HepG2 (cell line): ENCODE results near the gene LRP10. TPM values are rescaled to one million over a fixed set of nuclear protein-coding genes. Genes with fewer than 3 reads are reported as not detected.

Experiments used
- ATF7 ChIP-seq, 2 experiments: fragments of 450-650 bp in 1 of 2; sonication (generic) in 1 of 2; formaldehyde crosslinking in 1 of 2; IDR thresholded peaks; 2 replicates each; pipeline versions ENCODE4 v1.4.0 to v1.6.1; 2016 to 2020; ENCODE audit warnings: antibody characterized with exemption in 1 of 2, mild to moderate bottlenecking in 1 of 2, missing genetic modification reagents in 1 of 2
- BORCS8-MEF2B ChIP-seq: sonication (generic); formaldehyde crosslinking; IDR thresholded peaks from 2 replicates; pipeline ENCODE4 v1.8.0; 2022; ENCODE audit warnings: mild to moderate bottlenecking, missing genetic modification reagents
- DMAP1 ChIP-seq: IDR thresholded peaks from 2 replicates; pipeline ENCODE4 v1.6.1; 2016
- GATA4 ChIP-seq: sonication (generic); IDR thresholded peaks from 2 replicates; pipeline ENCODE4 v1.6.1; 2016; ENCODE audit warnings: antibody characterized with exemption, low read depth, borderline replicate concordance
- GZF1 ChIP-seq: sonication (generic); formaldehyde crosslinking; IDR thresholded peaks from 2 replicates; pipeline ENCODE4 v1.5.1; 2020; ENCODE audit warnings: mild to moderate bottlenecking, missing genetic modification reagents
- HES4 ChIP-seq: sonication (generic); formaldehyde crosslinking; IDR thresholded peaks from 2 replicates; pipeline ENCODE4 v1.9.0; 2021; ENCODE audit warnings: mild to moderate bottlenecking, missing genetic modification reagents, borderline replicate concordance
- HOXD1 ChIP-seq: sonication (generic); formaldehyde crosslinking; IDR thresholded peaks from 2 replicates; pipeline ENCODE4 v1.5.0; 2020; ENCODE audit warnings: missing genetic modification reagents
- KLF13 ChIP-seq: sonication (generic); formaldehyde crosslinking; IDR thresholded peaks from 2 replicates; pipeline ENCODE4 v1.4.0; 2020; ENCODE audit warnings: mild to moderate bottlenecking, missing genetic modification reagents
- MYNN ChIP-seq: sonication (generic); formaldehyde crosslinking; IDR thresholded peaks from 2 replicates; pipeline ENCODE4 v1.4.0; 2020; ENCODE audit warnings: mild to moderate bottlenecking, low read depth, missing genetic modification reagents
- PTBP1 ChIP-seq: fragments of 200-400 bp; formaldehyde crosslinking; IDR thresholded peaks from 2 replicates; pipeline ENCODE4 v1.6.1; 2018; ENCODE audit warnings: low read length, low read depth; ENCODE audit not compliant: poor library complexity, severe bottlenecking
- RFX5 ChIP-seq: IDR thresholded peaks from 2 replicates; pipeline ENCODE4 v1.6.1; 2011; ENCODE audit warnings: low read depth, low read length, improper control_type of control experiment
- TRIM24 ChIP-seq: sonication (generic); formaldehyde crosslinking; IDR thresholded peaks from 2 replicates; pipeline ENCODE4 v1.8.0; 2022; ENCODE audit warnings: mild to moderate bottlenecking, missing genetic modification reagents
- U2AF2 ChIP-seq: fragments of 200-400 bp; formaldehyde crosslinking; IDR thresholded peaks from 2 replicates; pipeline ENCODE4 v1.6.1; 2017; ENCODE audit warnings: low read depth, mild to moderate bottlenecking, low read length
- ZBTB7A ChIP-seq: sonication (generic); formaldehyde crosslinking; IDR thresholded peaks from 2 replicates; pipeline ENCODE4 v1.8.0; 2022; ENCODE audit warnings: mild to moderate bottlenecking, missing genetic modification reagents
- ZNF251 ChIP-seq: sonication (generic); formaldehyde crosslinking; IDR thresholded peaks from 2 replicates; pipeline ENCODE4 v1.9.0; 2021; ENCODE audit warnings: mild to moderate bottlenecking, missing genetic modification reagents
- ZNF317 ChIP-seq: sonication (generic); formaldehyde crosslinking; IDR thresholded peaks from 2 replicates; pipeline ENCODE4 v1.5.0; 2020; ENCODE audit warnings: mild to moderate bottlenecking, missing genetic modification reagents
- ZNF605 ChIP-seq: sonication (generic); formaldehyde crosslinking; IDR thresholded peaks from 2 replicates; pipeline ENCODE4 v1.8.0; 2022; ENCODE audit warnings: mild to moderate bottlenecking, missing genetic modification reagents
- ZNF737 ChIP-seq: sonication (generic); formaldehyde crosslinking; IDR thresholded peaks from 2 replicates; pipeline ENCODE4 v1.5.0; 2020; ENCODE audit warnings: missing genetic modification reagents, mild to moderate bottlenecking, borderline replicate concordance
- ZNF777 ChIP-seq: sonication (generic); formaldehyde crosslinking; IDR thresholded peaks from 2 replicates; pipeline ENCODE4 v1.4.0; 2020; ENCODE audit warnings: missing genetic modification reagents
- ZNF839 ChIP-seq: sonication (generic); formaldehyde crosslinking; IDR thresholded peaks from 2 replicates; pipeline ENCODE4 v1.4.0; 2020; ENCODE audit warnings: missing genetic modification reagents, mild to moderate bottlenecking, borderline replicate concordance
- ZNF878 ChIP-seq: sonication (generic); formaldehyde crosslinking; IDR thresholded peaks from 2 replicates; pipeline ENCODE4 v1.8.1; 2023; ENCODE audit warnings: mild to moderate bottlenecking, missing genetic modification reagents, moderate library complexity
- polyA plus RNA-seq, 8 experiments: library from polyadenylated mRNA; depleted of rRNA in 3 of 8; stranded (reverse) in 7 of 8; unstranded in 1 of 8; fragments of >200 nt; fragmentation: Illumina TruSeq in 4 of 8; extraction: Trizol in 4 of 8; gene quantifications; 2 replicates each; pipeline versions ENCODE4 v1.2.1 to v1.2.3, GENCODE V29; 2011 to 2016; ENCODE audit warnings: low read depth in 4 of 8, missing spikeins in 1 of 8, mixed read lengths in 1 of 8; ENCODE audit not compliant: insufficient read depth in 1 of 8
- total RNA-seq, 5 experiments: library from RNA; depleted of rRNA; stranded (reverse); fragments of >200 nt; fragmentation: Illumina TruSeq; extraction: Trizol; gene quantifications; 2 replicates each; pipeline ENCODE4 v1.2.3, GENCODE V29; 2016; ENCODE audit warnings: low read depth in 1 of 5
- TF ChIP-seq, protein P1 (sequence below): sonication (generic); formaldehyde crosslinking; IDR thresholded peaks from 2 replicates; pipeline ENCODE4 v1.5.1; 2020; ENCODE audit warnings: mild to moderate bottlenecking, missing genetic modification reagents
- TF ChIP-seq, protein P2 (sequence below): sonication (generic); formaldehyde crosslinking; IDR thresholded peaks from 2 replicates; pipeline ENCODE4 v1.8.1; 2022; ENCODE audit warnings: mild to moderate bottlenecking, missing genetic modification reagents
- TF ChIP-seq, protein P3 (sequence below): sonication (generic); formaldehyde crosslinking; IDR thresholded peaks from 2 replicates; pipeline ENCODE4 v1.4.0; 2020; ENCODE audit warnings: missing genetic modification reagents
- TF ChIP-seq, protein P4 (sequence below): sonication (generic); formaldehyde crosslinking; IDR thresholded peaks from 2 replicates; pipeline ENCODE4 v1.5.0; 2020; ENCODE audit warnings: mild to moderate bottlenecking, low read depth, missing genetic modification reagents, borderline replicate concordance

The LRP10 gene
- total and polyA plus RNA-seq, 2 of the 13 experiments (the other 11 are each of a cell fraction or from before 2014, with no cell fraction given) = 16.9 to 45.2 TPM

DNA sequence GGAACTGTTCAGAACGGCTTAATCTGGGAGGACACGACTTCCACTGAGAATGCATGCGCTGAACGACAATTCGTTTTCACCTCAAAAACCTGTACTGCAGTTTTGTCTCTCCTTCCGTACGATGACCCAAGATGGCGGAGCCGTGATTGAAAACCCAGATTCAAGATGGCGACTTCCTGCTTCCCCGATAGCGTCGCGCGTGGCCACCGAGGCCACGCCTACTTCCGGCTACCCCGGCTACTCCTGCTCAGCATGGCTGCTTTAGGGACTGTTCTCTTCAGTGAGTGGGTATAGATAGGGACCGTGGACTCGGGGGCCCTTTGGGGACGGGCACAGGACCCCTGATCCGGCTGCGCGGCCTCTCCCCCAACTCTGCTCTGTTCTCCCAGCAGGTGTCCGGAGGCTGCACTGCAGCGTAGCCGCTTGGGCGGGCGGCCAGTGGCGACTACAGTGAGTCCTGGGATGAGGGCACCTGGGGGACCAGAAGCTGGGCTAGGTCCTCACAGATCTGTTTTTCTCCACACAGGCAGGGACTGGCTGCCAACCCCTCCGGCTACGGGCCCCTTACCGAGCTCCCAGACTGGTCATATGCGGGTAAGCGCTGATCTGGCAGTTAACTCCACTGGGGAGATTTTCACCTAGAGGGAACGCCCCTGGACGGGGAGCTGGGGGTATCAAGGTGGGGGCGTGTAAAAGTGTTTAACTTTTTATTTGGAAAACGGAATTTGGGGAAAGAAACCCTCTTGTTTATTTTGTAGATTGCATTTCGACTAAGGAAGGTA, 41.7 kb upstream of the LRP10 start, which contains the start of gene MRPL52 (continued):
- peak; percentile 95 for TF ChIP-seq ZNF251 (CRISPR knock-in tag)
- TF ChIP-seq GZF1 (CRISPR knock-in tag) = no peak; the same call in 1 of the 2 replicates
- no peak for TF ChIP-seq MYNN (CRISPR knock-in tag)
- peak; percentile 68; the same call in 1 of the 2 replicates for TF ChIP-seq GATA4
- TF ChIP-seq KLF13 (CRISPR knock-in tag) = peak; percentile 95; the same call in 1 of the 2 replicates
- TF ChIP-seq ZNF777 (CRISPR knock-in tag) = peak; percentile 64
- TF ChIP-seq HOXD1 (CRISPR knock-in tag) = peak; percentile 21; the same call in 1 of the 2 replicates
- TF ChIP-seq TRIM24 (CRISPR knock-in tag) = no peak
- TF ChIP-seq, protein P1, sequence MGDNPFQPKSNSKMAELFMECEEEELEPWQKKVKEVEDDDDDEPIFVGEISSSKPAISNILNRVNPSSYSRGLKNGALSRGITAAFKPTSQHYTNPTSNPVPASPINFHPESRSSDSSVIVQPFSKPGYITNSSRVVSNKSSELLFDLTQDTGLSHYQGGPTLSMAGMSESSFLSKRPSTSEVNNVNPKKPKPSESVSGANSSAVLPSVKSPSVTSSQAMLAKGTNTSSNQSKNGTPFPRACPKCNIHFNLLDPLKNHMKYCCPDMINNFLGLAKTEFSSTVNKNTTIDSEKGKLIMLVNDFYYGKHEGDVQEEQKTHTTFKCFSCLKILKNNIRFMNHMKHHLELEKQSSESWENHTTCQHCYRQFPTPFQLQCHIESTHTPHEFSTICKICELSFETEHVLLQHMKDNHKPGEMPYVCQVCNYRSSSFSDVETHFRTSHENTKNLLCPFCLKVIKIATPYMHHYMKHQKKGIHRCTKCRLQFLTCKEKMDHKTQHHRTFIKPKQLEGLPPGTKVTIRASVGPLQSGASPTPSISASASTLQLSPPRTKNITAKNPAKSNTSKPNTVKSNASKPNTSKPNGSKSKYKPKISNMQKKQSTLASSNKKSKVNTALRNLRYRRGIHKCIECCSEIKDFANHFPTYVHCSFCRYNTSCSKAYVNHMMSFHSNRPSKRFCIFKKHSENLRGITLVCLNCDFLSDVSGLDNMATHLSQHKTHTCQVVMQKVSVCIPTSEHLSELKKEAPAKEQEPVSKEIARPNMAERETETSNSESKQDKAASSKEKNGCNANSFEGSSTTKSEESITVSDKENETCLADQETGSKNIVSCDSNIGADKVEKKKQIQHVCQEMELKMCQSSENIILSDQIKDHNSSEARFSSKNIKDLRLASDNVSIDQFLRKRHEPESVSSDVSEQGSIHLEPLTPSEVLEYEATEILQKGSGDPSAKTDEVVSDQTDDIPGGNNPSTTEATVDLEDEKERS (CRISPR knock-in tag) = peak; percentile 81; the same call in 1 of the 2 replicates
- TF ChIP-seq DMAP1 (CRISPR knock-in tag) = peak; percentile 92
- TF ChIP-seq ZNF737 = peak; percentile 38; the same call in 1 of the 2 replicates
- no peak for TF ChIP-seq ZBTB7A (CRISPR knock-in tag)
- TF ChIP-seq, protein P2, sequence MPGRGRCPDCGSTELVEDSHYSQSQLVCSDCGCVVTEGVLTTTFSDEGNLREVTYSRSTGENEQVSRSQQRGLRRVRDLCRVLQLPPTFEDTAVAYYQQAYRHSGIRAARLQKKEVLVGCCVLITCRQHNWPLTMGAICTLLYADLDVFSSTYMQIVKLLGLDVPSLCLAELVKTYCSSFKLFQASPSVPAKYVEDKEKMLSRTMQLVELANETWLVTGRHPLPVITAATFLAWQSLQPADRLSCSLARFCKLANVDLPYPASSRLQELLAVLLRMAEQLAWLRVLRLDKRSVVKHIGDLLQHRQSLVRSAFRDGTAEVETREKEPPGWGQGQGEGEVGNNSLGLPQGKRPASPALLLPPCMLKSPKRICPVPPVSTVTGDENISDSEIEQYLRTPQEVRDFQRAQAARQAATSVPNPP (CRISPR knock-in tag) = no peak
- TF ChIP-seq ZNF839 (CRISPR knock-in tag) = peak; percentile 97
- TF ChIP-seq, protein P3, sequence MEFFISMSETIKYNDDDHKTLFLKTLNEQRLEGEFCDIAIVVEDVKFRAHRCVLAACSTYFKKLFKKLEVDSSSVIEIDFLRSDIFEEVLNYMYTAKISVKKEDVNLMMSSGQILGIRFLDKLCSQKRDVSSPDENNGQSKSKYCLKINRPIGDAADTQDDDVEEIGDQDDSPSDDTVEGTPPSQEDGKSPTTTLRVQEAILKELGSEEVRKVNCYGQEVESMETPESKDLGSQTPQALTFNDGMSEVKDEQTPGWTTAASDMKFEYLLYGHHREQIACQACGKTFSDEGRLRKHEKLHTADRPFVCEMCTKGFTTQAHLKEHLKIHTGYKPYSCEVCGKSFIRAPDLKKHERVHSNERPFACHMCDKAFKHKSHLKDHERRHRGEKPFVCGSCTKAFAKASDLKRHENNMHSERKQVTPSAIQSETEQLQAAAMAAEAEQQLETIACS (CRISPR knock-in tag) = no peak
- no peak for TF ChIP-seq ZNF878 (CRISPR knock-in tag)
- peak; percentile 62; the same call in 1 of the 2 replicates for TF ChIP-seq HES4
- TF ChIP-seq ZNF605 = peak; percentile 92
- TF ChIP-seq U2AF2 = no peak
- no peak; the same call in 1 of the 2 replicates for TF ChIP-seq RFX5
- TF ChIP-seq, protein P4, sequence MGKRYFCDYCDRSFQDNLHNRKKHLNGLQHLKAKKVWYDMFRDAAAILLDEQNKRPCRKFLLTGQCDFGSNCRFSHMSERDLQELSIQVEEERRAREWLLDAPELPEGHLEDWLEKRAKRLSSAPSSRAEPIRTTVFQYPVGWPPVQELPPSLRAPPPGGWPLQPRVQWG (CRISPR knock-in tag) = no peak
- TF ChIP-seq BORCS8-MEF2B (CRISPR knock-in tag) = peak; percentile 84; the same call in 1 of the 2 replicates
- TF ChIP-seq ATF7 (IDR thresholded peaks at IDR 0.05) = no peak
- peak; percentile 80 for TF ChIP-seq ATF7 (CRISPR knock-in tag; IDR thresholded peaks at IDR 0.05)
- TF ChIP-seq PTBP1 = no peak
- TF ChIP-seq ZNF317 (CRISPR knock-in tag) = peak; percentile 88
